Keratinocyte (primary cell): ENCODE results near the gene TMEM134. TPM values are rescaled to one million over a fixed set of nuclear protein-coding genes. Genes with fewer than 3 reads are reported as not detected.

Experiments
- DNase-seq: peaks from one replicate; pipeline ENCODE4 v3.0.0-alpha.2; 2011; ENCODE audit warnings: low read depth, missing footprints, low spot score
- FAIRE-seq: peaks from 2 replicates; lab custom pipeline; 2011; peaks lifted over from hg19 to GRCh38; lab: Jason Lieb, UNC
- H2AFZ ChIP-seq: 2 replicates; pipeline ENCODE4 v1.6.0; 2012; ENCODE audit warnings: low read length, control low read depth, inconsistent platforms; ENCODE audit not compliant: control insufficient read depth
- H3K27ac ChIP-seq: 2 replicates; pipeline ENCODE4 v1.5.1; 2011; ENCODE audit warnings: low read length; ENCODE audit not compliant: control insufficient read depth, insufficient read depth
- H3K27me3 ChIP-seq: 3 replicates; pipeline ENCODE4 v1.6.0; 2011; ENCODE audit warnings: low read length; ENCODE audit not compliant: control insufficient read depth, insufficient read depth; ENCODE audit errors: extremely low read depth
- H3K36me3 ChIP-seq, 2 experiments: 2 replicates in 1 of 2; 3 replicates in 1 of 2; pipeline ENCODE4 v1.5.1; 2011; ENCODE audit warnings: low read length in 2 of 2, mild to moderate bottlenecking in 1 of 2; ENCODE audit not compliant: control insufficient read depth in 2 of 2, insufficient read depth in 2 of 2; ENCODE audit errors: extremely low read depth in 1 of 2
- H3K4me1 ChIP-seq: 3 replicates; pipeline ENCODE4 v1.5.1; 2011; ENCODE audit warnings: low read length; ENCODE audit not compliant: control insufficient read depth, insufficient read depth; ENCODE audit errors: extremely low read depth
- H3K4me2 ChIP-seq: 3 replicates; pipeline ENCODE4 v1.6.0; 2011; ENCODE audit warnings: low read depth, low read length; ENCODE audit not compliant: control insufficient read depth, insufficient read depth; ENCODE audit errors: extremely low read depth
- H3K4me3 ChIP-seq, 3 experiments: fragments of 200-600 bp in 1 of 3; sonication (generic) in 1 of 3; 2 replicates in 2 of 3; 3 replicates in 1 of 3; pipeline ENCODE4 v1.5.1; 2011 to 2016; ENCODE audit warnings: low read length in 3 of 3, mild to moderate bottlenecking in 3 of 3, control low read depth in 2 of 3, inconsistent platforms in 1 of 3, low read depth in 1 of 3, mixed read lengths in 1 of 3, mixed run types in 1 of 3, moderate library complexity in 1 of 3; ENCODE audit not compliant: control insufficient read depth in 2 of 3, insufficient read depth in 2 of 3; ENCODE audit errors: extremely low read depth in 1 of 3
- H3K79me2 ChIP-seq: 2 replicates; pipeline ENCODE4 v1.6.0; 2012; ENCODE audit warnings: low read length; ENCODE audit not compliant: control insufficient read depth, insufficient read depth
- H3K9ac ChIP-seq: 3 replicates; pipeline ENCODE4 v1.6.0; 2011; ENCODE audit warnings: low read length; ENCODE audit not compliant: control insufficient read depth, insufficient read depth; ENCODE audit errors: extremely low read depth
- H3K9me1 ChIP-seq: 3 replicates; pipeline ENCODE4 v1.6.0; 2011; ENCODE audit warnings: low read length; ENCODE audit not compliant: control insufficient read depth, insufficient read depth; ENCODE audit errors: extremely low read depth
- H3K9me3 ChIP-seq: 2 replicates; pipeline ENCODE4 v1.5.1; 2012; ENCODE audit warnings: low read depth, low read length; ENCODE audit not compliant: control insufficient read depth
- H4K20me1 ChIP-seq: 3 replicates; pipeline ENCODE4 v1.6.0; 2011; ENCODE audit warnings: low read length; ENCODE audit not compliant: control insufficient read depth, insufficient read depth; ENCODE audit errors: extremely low read depth
- EZH2 ChIP-seq: IDR thresholded peaks from one replicate; pipeline ENCODE4 v1.6.1; 2012; ENCODE audit warnings: inconsistent platforms, mild to moderate bottlenecking, low read length, moderate library complexity
- dilution Hi-C: fragments of 300-500 bp; cut with MboI; formaldehyde crosslinking; loops from one replicate; pipeline ENCODE4 v1.7.0; 2020; ENCODE audit warnings: low sequenced_read_pairs; ENCODE audit not compliant: extremely low pct_ligation_motif_present
- polyA plus RNA-seq, 5 experiments: library from polyadenylated mRNA; depleted of rRNA in 3 of 5; stranded (reverse) in 3 of 5; stranded (forward) in 1 of 5; unstranded in 1 of 5; fragments of >200 nt; gene quantifications; 1 replicate in 1 of 5; 2 replicates in 3 of 5; 3 replicates in 1 of 5; pipeline versions ENCODE4 v1.2.1 to v1.2.3, GENCODE V29; 2011 to 2012; ENCODE audit warnings: missing spikeins in 2 of 5, low read depth in 1 of 5, low replicate concordance in 1 of 5
- TF ChIP-seq, protein P1 (sequence below), 3 experiments: IDR thresholded peaks in 1 of 3; conservative IDR thresholded peaks in 1 of 3; optimal IDR thresholded peaks in 1 of 3; 2 replicates in 2 of 3; 3 replicates in 1 of 3; pipeline versions ENCODE3 to v1.5.1; 2011; ENCODE audit warnings: low read length in 3 of 3, mild to moderate bottlenecking in 3 of 3, moderate library complexity in 2 of 3, control low read depth in 1 of 3, inconsistent platforms in 1 of 3; ENCODE audit not compliant: insufficient read depth in 2 of 3; ENCODE audit errors: extremely low read depth in 1 of 3

The TMEM134 gene
- polyA plus RNA-seq, 1 donor (not counting 4 experiments of a cell fraction or from before 2014, with no cell fraction given), result 24.7 TPM

GRCh38 chr11:67422891-67423290, 46.2 kb downstream of the TMEM134 start:
- TF ChIP-seq, protein P1, sequence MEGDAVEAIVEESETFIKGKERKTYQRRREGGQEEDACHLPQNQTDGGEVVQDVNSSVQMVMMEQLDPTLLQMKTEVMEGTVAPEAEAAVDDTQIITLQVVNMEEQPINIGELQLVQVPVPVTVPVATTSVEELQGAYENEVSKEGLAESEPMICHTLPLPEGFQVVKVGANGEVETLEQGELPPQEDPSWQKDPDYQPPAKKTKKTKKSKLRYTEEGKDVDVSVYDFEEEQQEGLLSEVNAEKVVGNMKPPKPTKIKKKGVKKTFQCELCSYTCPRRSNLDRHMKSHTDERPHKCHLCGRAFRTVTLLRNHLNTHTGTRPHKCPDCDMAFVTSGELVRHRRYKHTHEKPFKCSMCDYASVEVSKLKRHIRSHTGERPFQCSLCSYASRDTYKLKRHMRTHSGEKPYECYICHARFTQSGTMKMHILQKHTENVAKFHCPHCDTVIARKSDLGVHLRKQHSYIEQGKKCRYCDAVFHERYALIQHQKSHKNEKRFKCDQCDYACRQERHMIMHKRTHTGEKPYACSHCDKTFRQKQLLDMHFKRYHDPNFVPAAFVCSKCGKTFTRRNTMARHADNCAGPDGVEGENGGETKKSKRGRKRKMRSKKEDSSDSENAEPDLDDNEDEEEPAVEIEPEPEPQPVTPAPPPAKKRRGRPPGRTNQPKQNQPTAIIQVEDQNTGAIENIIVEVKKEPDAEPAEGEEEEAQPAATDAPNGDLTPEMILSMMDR (optimal IDR thresholded peaks at IDR 0.05 in 1 of 3, IDR thresholded peaks at IDR 0.05 in 1 of 3, conservative IDR thresholded peaks at IDR 0.05 in 1 of 3; ENCODE audit: extremely low read depth in 1 of 3, insufficient read depth in 2 of 3, low read length in 3 of 3), result no peak
- TF ChIP-seq EZH2, result no peak
- Histone ChIP-seq H3K9ac (peak overlapping the region; percentile 3), H3K4me2 (peak overlapping the region; percentile 37), H3K79me2 (no peaks in the 10 kb centered on the region), H3K36me3 (no peaks in the 10 kb centered on the region), H3K27me3 (peaks cover 4% of the 10 kb centered on the region), H3K27ac (peak overlapping the region; percentile 61), H3K4me3 (no peak overlapping the region), H2AFZ (peak overlapping the region; percentile 49), H4K20me1 (no peaks in the 10 kb centered on the region), H3K9me3 (no peaks in the 10 kb centered on the region), H3K9me1 (no peaks in the 10 kb centered on the region), H3K4me1 (peaks cover 26% of the 10 kb centered on the region)
- FAIRE-seq (peak; percentile 97), DNase-seq (no peak)
- dilution Hi-C loops, result no loop called here

DNA sequence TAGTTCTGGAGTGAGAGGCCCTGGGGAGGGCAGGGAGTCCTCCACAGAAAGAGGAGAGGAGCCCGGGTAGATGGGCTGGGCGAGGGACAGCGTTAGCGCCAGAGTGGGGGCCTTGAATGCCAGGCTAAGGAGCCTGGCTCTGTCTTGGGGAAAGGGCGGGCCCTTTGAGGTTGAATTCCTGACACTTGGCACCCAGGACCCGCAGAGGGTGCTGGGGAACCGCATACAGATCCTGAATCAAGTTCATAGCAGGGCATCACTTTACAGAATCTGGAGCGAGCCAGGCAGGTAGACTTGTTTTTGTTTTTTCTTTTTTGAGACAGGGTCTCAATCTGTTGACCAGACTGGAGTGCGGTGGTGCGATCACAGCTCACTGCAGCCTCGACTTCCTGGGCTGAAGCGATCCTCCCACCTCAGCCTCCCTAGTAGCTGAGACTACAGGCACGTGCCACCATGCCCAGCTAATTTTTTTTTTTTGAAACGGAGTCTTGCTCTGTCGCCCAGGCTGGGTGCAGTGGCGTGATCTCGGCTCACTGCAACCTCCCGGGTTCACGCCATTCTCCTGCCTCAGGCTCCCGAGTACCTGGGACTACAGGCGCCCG, 47.5 kb downstream of the TMEM134 start:
- no peak for DNase-seq
- peak overlapping the region; percentile 73 for H2AFZ ChIP-seq
- TF ChIP-seq EZH2, result no peak
- TF ChIP-seq, protein P1 (optimal IDR thresholded peaks at IDR 0.05 in 1 of 3, IDR thresholded peaks at IDR 0.05 in 1 of 3, conservative IDR thresholded peaks at IDR 0.05 in 1 of 3; ENCODE audit: extremely low read depth in 1 of 3, insufficient read depth in 2 of 3, low read length in 3 of 3), result peak in 2 of 3 experiments; percentile 4 to 22
- H4K20me1 ChIP-seq, result no peaks in the 10 kb centered on the region
- H3K36me3 ChIP-seq, result no peaks in the 10 kb centered on the region
- H3K4me3 ChIP-seq, result peak overlapping the region in 2 of 3 experiments; percentile 18 to 59
- no peak overlapping the region for H3K27ac ChIP-seq
- dilution Hi-C loops, result no loop called here
- H3K9ac ChIP-seq, result peak overlapping the region; percentile 56
- FAIRE-seq, result no peak
- H3K27me3 ChIP-seq, result peaks cover 4% of the 10 kb centered on the region
- no peaks in the 10 kb centered on the region for H3K79me2 ChIP-seq
- peaks cover 22% of the 10 kb centered on the region for H3K4me1 ChIP-seq
- H3K9me3 ChIP-seq, result no peaks in the 10 kb centered on the region
- peak overlapping the region; percentile 76 for H3K4me2 ChIP-seq
- H3K9me1 ChIP-seq, result no peaks in the 10 kb centered on the region
